Testis (tissue), 5 donors: ENCODE results near the gene GOLPH3L. TPM values are rescaled to one million over a fixed set of nuclear protein-coding genes. Genes with fewer than 3 reads are reported as not detected.

Source experiments
- DNase-seq: peaks from one replicate; pipeline ENCODE4 v3.0.0-alpha.2; 2019
- H3K27ac ChIP-seq, 2 donors: fragments of 200-600 bp; sonication (generic); one replicate each; pipeline ENCODE4 v1.5.1; 2019
- H3K27me3 ChIP-seq: fragments of 200-600 bp; sonication (generic); one replicate; pipeline ENCODE4 v1.5.1; 2019
- H3K36me3 ChIP-seq: fragments of 200-600 bp; sonication (generic); one replicate; pipeline ENCODE4 v1.5.1; 2017; ENCODE audit warnings: low read depth; ENCODE audit errors: missing control alignments
- H3K4me1 ChIP-seq: fragments of 200-600 bp; sonication (generic); one replicate; pipeline ENCODE4 v1.5.1; 2019
- H3K4me3 ChIP-seq, 2 donors: fragments of 200-600 bp; sonication (generic); one replicate each; pipeline ENCODE4 v1.5.1; 2017 to 2019
- H3K9me3 ChIP-seq: fragments of 200-600 bp; sonication (generic); one replicate; pipeline ENCODE4 v1.5.1; 2017
- CTCF ChIP-seq, 3 experiments: fragments of 450-650 bp in 2 of 3; fragments of 200-600 bp in 1 of 3; sonication (generic) in 1 of 3; IDR thresholded peaks; one replicate each; pipeline ENCODE4 v1.5.1; 2016 to 2019; ENCODE audit warnings: antibody characterized with exemption in 3 of 3, mild to moderate bottlenecking in 2 of 3, moderate library complexity in 1 of 3
- POLR2A ChIP-seq: fragments of 450-650 bp; IDR thresholded peaks from one replicate; pipeline ENCODE4 v1.6.1; 2017; ENCODE audit warnings: antibody characterized with exemption, mild to moderate bottlenecking, moderate library complexity
- WGBS, 2 donors: methylation state at CpG; one replicate each; pipeline ENCODE4 v1.1.5; 2018; 5-methylcytosine and 5-hydroxymethylcytosine counted together
- intact Hi-C: fragments of 100-400 bp; cut with DNase I; formaldehyde crosslinking; loops from one replicate; pipeline ENCODE4 v1.15.1; 2023; ENCODE audit warnings: low total_unique reads
- long read RNA-seq, 2 donors: transcript quantifications; one replicate each; lab custom pipeline, GENCODE V29; 2026
- polyA plus RNA-seq: library from polyadenylated mRNA; stranded (reverse); fragments of 350-450 nt; fragmentation: Illumina TruSeq; extraction: RNeasy Lipid Tissue Mini Kit (QIAGEN cat#74804); gene quantifications from one replicate; pipeline ENCODE4 v1.2.3, GENCODE V29; 2014; ENCODE audit warnings: low read depth, low replicate concordance; ENCODE audit not compliant: insufficient read depth
- total RNA-seq, 2 donors: library from RNA; depleted of rRNA; stranded (reverse); fragments of >200 nt; gene quantifications; one replicate each; pipeline ENCODE4 v1.2.3, GENCODE V29; 2016

The GOLPH3L gene
- total RNA-seq (10 to 100 TPM; 18.7 to 19.9 TPM), polyA plus RNA-seq (26.8 TPM)
- long read RNA-seq, donor 1, transcript GOLPH3L-201 (5 exons, 2,999 nt) = major isoform, 13 of 24 reads
- long read RNA-seq, donor 1, partial matches to known transcripts = 8 of 24 reads
- long read RNA-seq, donor 1, other reads (novel, unspliced or antisense) = 0 of 24 reads
- long read RNA-seq, donor 2, partial matches to known transcripts = 0 of 6 reads
- long read RNA-seq, donor 2, other reads (novel, unspliced or antisense) = 0 of 6 reads

DNA sequence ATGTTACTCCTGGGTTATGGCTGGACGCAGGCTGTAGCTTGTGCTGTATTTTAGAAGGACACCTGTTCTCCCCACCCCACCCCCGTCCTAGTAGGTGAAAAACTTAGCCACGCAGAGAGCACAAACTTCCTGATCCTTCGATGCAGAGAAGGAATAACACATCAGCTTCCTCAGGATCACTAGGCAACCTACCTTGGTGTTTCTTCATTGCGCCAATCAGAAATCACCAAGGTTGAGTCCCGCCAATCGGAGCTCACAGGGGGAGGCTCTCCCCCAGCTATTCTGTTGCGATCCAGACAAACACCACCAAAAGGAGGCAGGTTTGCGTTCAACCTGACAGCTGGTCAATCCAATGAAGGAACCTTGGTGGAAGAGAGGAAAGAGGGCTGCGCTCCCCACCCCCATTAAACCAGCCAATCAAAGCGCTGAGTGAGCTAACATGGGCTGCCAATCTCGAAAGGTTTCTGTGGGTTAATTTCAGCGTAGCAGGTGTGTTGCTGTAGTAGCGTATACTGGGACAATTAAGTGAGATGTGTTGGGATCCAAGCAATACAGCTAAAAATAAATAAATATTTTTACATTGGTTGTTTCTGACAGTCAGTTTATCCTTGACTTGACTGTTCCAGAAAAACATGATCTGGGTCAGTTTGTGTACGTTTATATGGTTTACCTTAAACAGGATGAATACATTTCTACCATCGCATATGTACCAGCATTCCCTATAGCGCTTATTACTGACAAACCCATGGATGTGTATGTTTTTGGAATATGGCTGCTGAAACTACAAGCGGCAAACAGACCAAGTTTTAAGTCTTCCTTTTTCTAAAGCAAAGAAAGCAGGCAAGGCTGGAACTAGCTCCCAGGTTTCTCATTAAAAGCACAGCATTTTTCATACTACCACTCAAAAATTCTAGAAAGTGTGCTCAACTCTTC lies at the start of gene GOLPH3L:
Gene GOLPH3L (minus strand): TSS at position 160 of the 933 bp plus-strand sequence. CDS start 2,316 bp downstream, outside the sequence.
- H3K4me1 ChIP-seq = peaks cover 10% of the 10 kb centered on the region
- H3K36me3 ChIP-seq = no peaks in the 10 kb centered on the region
- TF ChIP-seq POLR2A (no peak), CTCF (IDR thresholded peaks at IDR 0.05) (no peak)
- H3K27me3 ChIP-seq = no peaks in the 10 kb centered on the region
- intact Hi-C loops = no loop called here
- 2 to 4% methylated on average over 18 of the region's 18 CpGs for WGBS, 2 donors
- peak within 1 kb of the TSS; percentile 59 to 72 for H3K4me3 ChIP-seq
- peak within 1 kb of the TSS; percentile 15 to 55 for H3K27ac ChIP-seq
- DNase-seq = peak; percentile 98
- H3K9me3 ChIP-seq = no peaks in the 10 kb centered on the region

GRCh38 chr1:150730130-150730721 lies 33.3 kb upstream of the GOLPH3L start:
- Histone ChIP-seq H3K9me3 (no peaks in the 10 kb centered on the region), H3K4me3 (no peak overlapping the region), H3K27me3 (no peaks in the 10 kb centered on the region), H3K4me1 (no peaks in the 10 kb centered on the region), H3K27ac (no peak overlapping the region), H3K36me3 (no peaks in the 10 kb centered on the region)
- 70 to 80% methylated on average over 3 of the region's 3 CpGs for WGBS, 2 donors
- no peak for DNase-seq
- intact Hi-C loops = no loop called here
- TF ChIP-seq CTCF (IDR thresholded peaks at IDR 0.05) (no peak), POLR2A (no peak)

DNA sequence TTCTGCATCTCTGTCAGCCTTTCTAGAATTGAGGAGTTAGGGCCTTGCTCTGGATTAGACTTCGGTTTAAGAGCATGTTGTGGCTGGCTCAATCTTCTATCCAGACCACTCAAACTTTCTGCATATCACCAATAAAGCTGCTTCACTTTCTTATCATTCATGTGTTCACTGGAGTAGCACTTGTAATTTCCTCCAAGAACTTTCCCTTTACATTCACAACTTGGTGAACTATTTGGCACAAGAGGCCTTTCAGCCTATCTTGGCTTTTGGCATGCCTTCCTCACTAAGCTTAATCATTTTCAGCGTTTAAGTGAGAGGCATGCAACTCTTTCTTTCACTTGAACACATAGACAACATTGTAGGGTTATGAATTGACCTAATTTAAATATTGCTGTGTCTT lies 27.4 kb upstream of the GOLPH3L start:
- no peak for DNase-seq
- Histone ChIP-seq H3K4me1 (no peaks in the 10 kb centered on the region), H3K9me3 (no peaks in the 10 kb centered on the region), H3K27ac (no peak overlapping the region), H3K4me3 (no peak overlapping the region), H3K36me3 (no peaks in the 10 kb centered on the region), H3K27me3 (no peaks in the 10 kb centered on the region)
- TF ChIP-seq POLR2A (no peak), CTCF (IDR thresholded peaks at IDR 0.05) (no peak)
- 74 to 90% methylated on average over 2 of the region's 2 CpGs for WGBS, 2 donors
- intact Hi-C loops = no loop called here

DNA sequence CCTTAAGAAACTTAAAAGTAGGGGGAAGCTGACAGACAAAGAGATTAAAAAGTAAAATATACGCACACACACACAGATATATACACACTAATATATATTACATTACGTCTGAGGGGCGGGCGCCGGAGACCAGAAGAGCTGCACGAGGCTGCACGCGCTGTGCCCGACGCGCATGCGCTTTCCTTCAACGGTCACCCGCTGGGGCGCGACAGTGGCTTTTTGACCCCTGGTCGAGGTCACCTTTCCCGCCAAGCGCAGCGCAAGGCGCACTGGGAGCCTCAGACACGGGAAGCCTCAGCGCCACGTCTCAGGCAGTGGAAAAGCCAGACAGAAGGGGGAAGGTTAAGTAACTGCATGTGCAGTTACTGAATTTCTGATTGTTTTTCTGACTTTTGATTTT lies 23.7 kb upstream of the GOLPH3L start, which contains the start of gene HORMAD1:
Gene HORMAD1 (minus strand): TSS at position 193 of the 400 bp plus-strand sequence. CDS start 1,390 bp downstream, outside the sequence.
- peak; percentile 64 for DNase-seq
- 61 to 88% methylated on average over 24 of the region's 24 CpGs for WGBS, 2 donors
- Histone ChIP-seq H3K27me3 (no peaks in the 10 kb centered on the region), H3K36me3 (no peaks in the 10 kb centered on the region), H3K9me3 (no peaks in the 10 kb centered on the region), H3K4me1 (no peaks in the 10 kb centered on the region), H3K4me3 (peak within 1 kb of the TSS; percentile 49 to 56), H3K27ac (peak within 1 kb of the TSS; percentile 24 to 59)
- intact Hi-C loops = no loop called here
- TF ChIP-seq POLR2A = no peak
- TF ChIP-seq CTCF (IDR thresholded peaks at IDR 0.05) = no peak
